Loucy (cell line): ENCODE results near the gene CPAMD8.

Experiments
- H2AFZ ChIP-seq: fragments of 200-600 bp; sonication (generic); 2 replicates; pipeline ENCODE4 v1.6.0; 2016; ENCODE audit warnings: antibody characterized with exemption, mild to moderate bottlenecking, low read length, moderate library complexity
- H3F3A ChIP-seq: fragments of 200-600 bp; 2 replicates; pipeline ENCODE4 v1.6.0; 2016; ENCODE audit warnings: antibody characterized with exemption, low read depth, mild to moderate bottlenecking
- H3K27me3 ChIP-seq: fragments of 200-600 bp; sonication (generic); 2 replicates; pipeline ENCODE4 v1.6.1; 2014; ENCODE audit warnings: low read length, mild to moderate bottlenecking; ENCODE audit not compliant: insufficient read depth, poor library complexity, severe bottlenecking
- H3K36me3 ChIP-seq: fragments of 200-600 bp; sonication (generic); 2 replicates; pipeline ENCODE4 v1.6.1; 2016; ENCODE audit warnings: low read length; ENCODE audit not compliant: insufficient read depth
- H3K4me1 ChIP-seq: fragments of 200-600 bp; sonication (generic); 2 replicates; pipeline ENCODE4 v1.5.1; 2014; ENCODE audit warnings: low read length, mild to moderate bottlenecking; ENCODE audit not compliant: insufficient read depth, poor library complexity, severe bottlenecking
- H3K4me2 ChIP-seq: fragments of 200-600 bp; sonication (generic); 2 replicates; pipeline ENCODE4 v1.6.0; 2014; ENCODE audit warnings: antibody characterized with exemption, low read length, low read depth, mild to moderate bottlenecking; ENCODE audit not compliant: poor library complexity, severe bottlenecking
- H3K4me3 ChIP-seq: fragments of 200-600 bp; sonication (generic); 2 replicates; pipeline ENCODE4 v1.5.1; 2014; ENCODE audit warnings: low read length, mild to moderate bottlenecking, mixed read lengths; ENCODE audit not compliant: poor library complexity, severe bottlenecking
- H3K79me2 ChIP-seq: fragments of 200-600 bp; sonication (generic); 2 replicates; pipeline ENCODE4 v1.6.1; 2014; ENCODE audit warnings: low read length; ENCODE audit not compliant: insufficient read depth
- H3K9ac ChIP-seq: fragments of 200-600 bp; sonication (generic); 2 replicates; pipeline ENCODE4 v1.6.0; 2014; ENCODE audit warnings: mild to moderate bottlenecking, low read depth, low read length, moderate library complexity; ENCODE audit not compliant: poor library complexity, severe bottlenecking
- H3K9me2 ChIP-seq: fragments of 200-600 bp; sonication (generic); replicated peaks from 2 replicates; pipeline ENCODE4 v1.6.1; 2016; ENCODE audit warnings: low read depth, low read length, mixed read lengths
- H3K9me3 ChIP-seq: fragments of 200-600 bp; sonication (generic); 2 replicates; pipeline ENCODE4 v1.6.1; 2014; ENCODE audit warnings: mild to moderate bottlenecking, antibody characterized with exemption, low read length, low read depth; ENCODE audit not compliant: insufficient read depth
- H4K20me1 ChIP-seq: fragments of 200-600 bp; sonication (generic); 2 replicates; pipeline ENCODE4 v1.6.0; 2014; ENCODE audit warnings: antibody characterized with exemption, low read length, mild to moderate bottlenecking; ENCODE audit not compliant: insufficient read depth, poor library complexity, severe bottlenecking
- CTCF ChIP-seq: fragments of 200-600 bp; sonication (generic); conservative IDR thresholded peaks from 2 replicates; pipeline ENCODE4 v1.5.1; 2014; ENCODE audit warnings: mild to moderate bottlenecking, antibody characterized with exemption, low read length
- EZH2phosphoT487 ChIP-seq: fragments of 200-600 bp; IDR thresholded peaks from 2 replicates; pipeline ENCODE4 v1.6.1; 2018; ENCODE audit warnings: antibody characterized with exemption, mild to moderate bottlenecking, moderate library complexity, borderline replicate concordance

Gene CPAMD8

GRCh38 chr19:16915135-16915534, 111.5 kb downstream of the CPAMD8 start:
- no peaks in the 10 kb centered on the region for H3K27me3 ChIP-seq
- H3K79me2 ChIP-seq, result no peaks in the 10 kb centered on the region
- H3K9me2 ChIP-seq, result no peaks in the 10 kb centered on the region
- H4K20me1 ChIP-seq, result no peaks in the 10 kb centered on the region
- H3K9me3 ChIP-seq, result peaks cover 4% of the 10 kb centered on the region; the same call in 1 of the 2 replicates
- TF ChIP-seq CTCF (no peak), EZH2phosphoT487 (no peak)
- no peak overlapping the region for H3K9ac ChIP-seq
- H3K4me2 ChIP-seq, result no peak overlapping the region
- H3K4me1 ChIP-seq, result no peaks in the 10 kb centered on the region
- no peaks in the 10 kb centered on the region for H3K36me3 ChIP-seq
- H2AFZ ChIP-seq, result no peak overlapping the region
- no peaks in the 10 kb centered on the region for H3F3A ChIP-seq
- H3K4me3 ChIP-seq, result no peak overlapping the region

GRCh38 chr19:16914421-16914820, 112.2 kb downstream of the CPAMD8 start:
- H3K4me2 ChIP-seq, result no peak overlapping the region
- peaks cover 4% of the 10 kb centered on the region; the same call in 1 of the 2 replicates for H3K9me3 ChIP-seq

GRCh38 chr19:16912780-16913179, 113.8 kb downstream of the CPAMD8 start:
- Histone ChIP-seq H3K36me3 (no peaks in the 10 kb centered on the region), H2AFZ (no peak overlapping the region), H3K9me3 (peaks cover 4% of the 10 kb centered on the region; the same call in 1 of the 2 replicates), H4K20me1 (no peaks in the 10 kb centered on the region), H3K4me2 (no peak overlapping the region), H3K4me1 (no peaks in the 10 kb centered on the region), H3K9ac (no peak overlapping the region), H3K9me2 (no peaks in the 10 kb centered on the region), H3K27me3 (no peaks in the 10 kb centered on the region), H3F3A (no peaks in the 10 kb centered on the region), H3K79me2 (no peaks in the 10 kb centered on the region), H3K4me3 (no peak overlapping the region)
- TF ChIP-seq EZH2phosphoT487, result no peak
- TF ChIP-seq CTCF, result no peak

More at GRCh38 chr19:16914421-16914820, 112.2 kb downstream of the CPAMD8 start:
- no peaks in the 10 kb centered on the region for H3F3A ChIP-seq
- H3K79me2 ChIP-seq, result no peaks in the 10 kb centered on the region
- no peaks in the 10 kb centered on the region for H3K4me1 ChIP-seq
- H3K27me3 ChIP-seq, result no peaks in the 10 kb centered on the region
- H3K36me3 ChIP-seq, result no peaks in the 10 kb centered on the region
- no peak overlapping the region for H3K4me3 ChIP-seq
- no peaks in the 10 kb centered on the region for H4K20me1 ChIP-seq
- H2AFZ ChIP-seq, result no peak overlapping the region
- H3K9ac ChIP-seq, result no peak overlapping the region
- H3K9me2 ChIP-seq, result no peaks in the 10 kb centered on the region
- TF ChIP-seq EZH2phosphoT487, result no peak
- no peak for TF ChIP-seq CTCF
